ENCODE measurements around the gene LRRC45.
A peak's percentile ranks its signal among the peaks of the same experiment; 100 is the strongest.

LRRC45 gene

DNA sequence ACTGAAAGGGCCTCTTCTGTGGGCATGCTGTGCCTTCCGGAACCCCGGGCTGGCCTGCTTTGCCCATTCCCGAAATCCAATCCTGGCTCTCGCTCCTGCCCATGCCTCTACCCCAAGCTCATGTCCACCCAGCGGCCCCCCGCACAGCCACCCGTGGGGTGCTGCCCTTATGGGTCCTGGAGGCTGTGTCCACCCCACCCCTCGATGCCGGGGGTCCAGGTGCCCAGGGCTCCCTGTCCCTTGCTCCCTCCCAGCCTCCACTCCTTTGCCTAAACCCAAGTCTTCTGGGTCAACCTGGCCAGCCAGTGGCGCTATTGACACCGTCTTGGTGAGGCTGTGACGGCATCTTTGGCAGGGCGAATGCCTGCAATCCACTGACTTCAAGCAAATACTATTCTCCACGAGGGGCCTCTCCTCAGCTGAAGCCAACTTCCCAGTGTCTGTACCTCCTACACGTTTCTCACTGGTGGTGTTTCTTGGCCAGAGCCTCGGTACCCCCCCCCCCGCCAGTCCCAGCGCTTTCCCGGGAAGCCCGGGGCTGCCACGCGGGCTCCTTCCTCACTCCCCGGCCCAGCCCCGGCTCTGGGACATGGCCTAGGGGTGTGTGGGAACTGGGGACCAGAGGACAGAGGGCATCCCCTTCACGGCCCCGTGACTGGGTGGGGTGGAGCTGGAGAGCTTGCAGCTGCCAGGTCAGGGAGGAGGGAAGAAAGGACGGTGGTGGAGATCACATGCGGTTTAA is 54.7 kb downstream of the LRRC45 start:
- no peak for DNase-seq (ENCODE audit: low read depth in 1 of 2, low spot score in 1 of 2)
- TF ChIP-seq, protein P1, sequence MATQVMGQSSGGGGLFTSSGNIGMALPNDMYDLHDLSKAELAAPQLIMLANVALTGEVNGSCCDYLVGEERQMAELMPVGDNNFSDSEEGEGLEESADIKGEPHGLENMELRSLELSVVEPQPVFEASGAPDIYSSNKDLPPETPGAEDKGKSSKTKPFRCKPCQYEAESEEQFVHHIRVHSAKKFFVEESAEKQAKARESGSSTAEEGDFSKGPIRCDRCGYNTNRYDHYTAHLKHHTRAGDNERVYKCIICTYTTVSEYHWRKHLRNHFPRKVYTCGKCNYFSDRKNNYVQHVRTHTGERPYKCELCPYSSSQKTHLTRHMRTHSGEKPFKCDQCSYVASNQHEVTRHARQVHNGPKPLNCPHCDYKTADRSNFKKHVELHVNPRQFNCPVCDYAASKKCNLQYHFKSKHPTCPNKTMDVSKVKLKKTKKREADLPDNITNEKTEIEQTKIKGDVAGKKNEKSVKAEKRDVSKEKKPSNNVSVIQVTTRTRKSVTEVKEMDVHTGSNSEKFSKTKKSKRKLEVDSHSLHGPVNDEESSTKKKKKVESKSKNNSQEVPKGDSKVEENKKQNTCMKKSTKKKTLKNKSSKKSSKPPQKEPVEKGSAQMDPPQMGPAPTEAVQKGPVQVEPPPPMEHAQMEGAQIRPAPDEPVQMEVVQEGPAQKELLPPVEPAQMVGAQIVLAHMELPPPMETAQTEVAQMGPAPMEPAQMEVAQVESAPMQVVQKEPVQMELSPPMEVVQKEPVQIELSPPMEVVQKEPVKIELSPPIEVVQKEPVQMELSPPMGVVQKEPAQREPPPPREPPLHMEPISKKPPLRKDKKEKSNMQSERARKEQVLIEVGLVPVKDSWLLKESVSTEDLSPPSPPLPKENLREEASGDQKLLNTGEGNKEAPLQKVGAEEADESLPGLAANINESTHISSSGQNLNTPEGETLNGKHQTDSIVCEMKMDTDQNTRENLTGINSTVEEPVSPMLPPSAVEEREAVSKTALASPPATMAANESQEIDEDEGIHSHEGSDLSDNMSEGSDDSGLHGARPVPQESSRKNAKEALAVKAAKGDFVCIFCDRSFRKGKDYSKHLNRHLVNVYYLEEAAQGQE (IDR thresholded peaks at IDR 0.05; ENCODE audit: insufficient replicate concordance, low read depth), result no peak
- TF ChIP-seq POLR2AphosphoS5 (IDR thresholded peaks at IDR 0.05; ENCODE audit: low read depth), result peak; percentile 66
- TF ChIP-seq, protein P2, sequence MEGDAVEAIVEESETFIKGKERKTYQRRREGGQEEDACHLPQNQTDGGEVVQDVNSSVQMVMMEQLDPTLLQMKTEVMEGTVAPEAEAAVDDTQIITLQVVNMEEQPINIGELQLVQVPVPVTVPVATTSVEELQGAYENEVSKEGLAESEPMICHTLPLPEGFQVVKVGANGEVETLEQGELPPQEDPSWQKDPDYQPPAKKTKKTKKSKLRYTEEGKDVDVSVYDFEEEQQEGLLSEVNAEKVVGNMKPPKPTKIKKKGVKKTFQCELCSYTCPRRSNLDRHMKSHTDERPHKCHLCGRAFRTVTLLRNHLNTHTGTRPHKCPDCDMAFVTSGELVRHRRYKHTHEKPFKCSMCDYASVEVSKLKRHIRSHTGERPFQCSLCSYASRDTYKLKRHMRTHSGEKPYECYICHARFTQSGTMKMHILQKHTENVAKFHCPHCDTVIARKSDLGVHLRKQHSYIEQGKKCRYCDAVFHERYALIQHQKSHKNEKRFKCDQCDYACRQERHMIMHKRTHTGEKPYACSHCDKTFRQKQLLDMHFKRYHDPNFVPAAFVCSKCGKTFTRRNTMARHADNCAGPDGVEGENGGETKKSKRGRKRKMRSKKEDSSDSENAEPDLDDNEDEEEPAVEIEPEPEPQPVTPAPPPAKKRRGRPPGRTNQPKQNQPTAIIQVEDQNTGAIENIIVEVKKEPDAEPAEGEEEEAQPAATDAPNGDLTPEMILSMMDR (IDR thresholded peaks at IDR 0.05; ENCODE audit: insufficient read depth, low read length), result no peak
- TF ChIP-seq SPI1 (IDR thresholded peaks at IDR 0.05; ENCODE audit: borderline replicate concordance, low read depth), result no peak

DNA sequence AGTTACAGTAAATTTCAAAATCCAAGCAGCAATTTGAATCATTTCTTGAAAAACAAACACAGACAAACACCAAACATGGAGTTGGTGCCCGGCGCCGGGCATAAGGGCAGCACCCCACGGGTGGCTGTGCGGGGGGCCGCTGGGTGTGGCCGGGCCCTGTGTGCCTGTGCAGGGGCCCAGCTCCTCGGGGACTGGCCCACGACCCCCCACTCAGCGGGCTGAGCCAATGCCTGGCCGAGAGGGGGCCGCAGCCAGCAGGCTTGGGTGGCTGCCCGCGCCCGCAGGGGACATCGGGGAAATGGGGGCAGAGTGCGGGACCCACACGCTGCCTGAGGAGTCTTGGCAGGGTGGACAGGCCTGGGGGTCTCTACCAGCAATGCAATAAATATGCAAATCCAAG is 55.3 kb downstream of the LRRC45 start:
- H3K27me3 ChIP-seq (ENCODE audit: insufficient read depth, poor library complexity, severe bottlenecking), result no peaks in the 10 kb centered on the region
- no peak overlapping the region for H3K27ac ChIP-seq (replicated peaks)
- DNase-seq (ENCODE audit: low read depth in 1 of 2, low spot score in 1 of 2), result no peak
- TF ChIP-seq GABPA (IDR thresholded peaks at IDR 0.05; ENCODE audit: low read depth) (no peak), POLR2AphosphoS5 (IDR thresholded peaks at IDR 0.05; ENCODE audit: low read depth) (no peak; the same call in 1 of the 2 replicates), SPI1 (IDR thresholded peaks at IDR 0.05; ENCODE audit: borderline replicate concordance, low read depth) (no peak)
- TF ChIP-seq, protein P1 (IDR thresholded peaks at IDR 0.05; ENCODE audit: insufficient replicate concordance, low read depth), result no peak
- TF ChIP-seq, protein P2 (IDR thresholded peaks at IDR 0.05; ENCODE audit: insufficient read depth, low read length), result no peak
- no peak overlapping the region for H3K4me3 ChIP-seq (replicated peaks; ENCODE audit: insufficient read depth, low read length)

More for the DNA sequence above, 54.7 kb downstream of the LRRC45 start:
- no peaks in the 10 kb centered on the region for H3K27me3 ChIP-seq (ENCODE audit: insufficient read depth, poor library complexity, severe bottlenecking)
- no peak overlapping the region for H3K4me3 ChIP-seq (replicated peaks; ENCODE audit: insufficient read depth, low read length)
- H3K27ac ChIP-seq (replicated peaks), result no peak overlapping the region

DNA sequence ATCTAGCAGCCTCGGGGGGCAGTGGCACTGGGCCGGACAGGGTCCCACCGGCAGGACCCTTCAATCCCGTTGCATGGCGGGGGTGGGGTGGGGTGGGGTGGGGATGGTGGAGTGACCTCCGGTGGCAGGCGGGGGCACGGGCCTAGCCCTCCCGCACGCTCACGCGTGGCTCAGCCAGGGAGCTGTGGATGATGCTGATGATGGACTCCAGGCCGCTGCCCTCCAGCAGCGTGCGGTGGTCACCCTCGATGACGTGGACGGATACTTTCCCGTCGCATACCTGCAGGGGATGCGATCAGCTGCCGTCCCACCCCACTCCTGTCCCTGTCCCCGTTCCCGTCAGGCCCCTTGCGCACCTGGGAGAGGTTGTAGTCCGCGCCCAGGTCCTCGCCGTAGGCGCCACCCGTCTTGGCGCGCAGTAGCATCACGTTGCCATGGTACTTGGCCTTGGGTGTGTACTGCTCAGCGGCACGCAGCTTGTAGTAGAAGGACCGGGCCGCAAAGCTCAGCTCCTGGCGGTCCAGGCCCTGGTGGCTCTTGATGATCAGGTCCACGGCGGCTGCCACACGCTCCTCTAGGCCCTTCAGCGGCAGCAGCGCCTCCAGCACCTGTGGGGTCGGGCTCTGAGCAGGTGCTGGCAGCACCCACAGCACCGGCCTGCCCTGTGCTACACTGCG is 56.0 kb downstream of the LRRC45 start:
- H3K4me3 ChIP-seq (replicated peaks; ENCODE audit: insufficient read depth, low read length), result no peak overlapping the region
- no peak for TF ChIP-seq POLR2AphosphoS5 (IDR thresholded peaks at IDR 0.05; ENCODE audit: low read depth)
- TF ChIP-seq GABPA (IDR thresholded peaks at IDR 0.05; ENCODE audit: low read depth), result no peak
- TF ChIP-seq, protein P1 (IDR thresholded peaks at IDR 0.05; ENCODE audit: insufficient replicate concordance, low read depth), result no peak
- TF ChIP-seq, protein P2 (IDR thresholded peaks at IDR 0.05; ENCODE audit: insufficient read depth, low read length), result no peak
- TF ChIP-seq SPI1 (IDR thresholded peaks at IDR 0.05; ENCODE audit: borderline replicate concordance, low read depth), result no peak
- H3K27me3 ChIP-seq (ENCODE audit: insufficient read depth, poor library complexity, severe bottlenecking), result no peaks in the 10 kb centered on the region
- H3K27ac ChIP-seq (replicated peaks), result no peak overlapping the region
- DNase-seq (ENCODE audit: low read depth in 1 of 2, low spot score in 1 of 2), result no peak

All from HL-60 (cell line).